ENCODE measurements around the gene ZFAND2A.

The ZFAND2A gene

DNA sequence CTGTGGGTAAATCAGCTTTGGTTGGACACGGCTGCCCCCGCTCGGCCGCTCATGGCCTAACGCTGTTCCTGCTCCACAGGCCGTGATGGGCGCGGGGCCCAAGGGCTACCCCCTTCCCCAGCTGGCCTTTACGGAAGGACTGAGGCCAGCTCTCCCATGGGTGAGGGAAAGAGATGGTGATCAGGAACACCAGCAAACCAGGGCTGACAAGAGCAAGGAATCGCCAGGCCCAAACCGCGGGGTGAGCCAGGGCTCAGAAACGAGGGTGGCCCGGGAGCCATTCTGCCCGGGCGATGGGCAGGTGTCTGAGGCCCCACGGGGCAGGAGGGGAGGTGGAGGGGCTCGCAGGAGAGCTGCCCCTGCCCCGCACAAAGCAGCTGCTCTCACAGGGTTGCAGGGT is 45.5 kb downstream of the ZFAND2A start:
- Histone ChIP-seq H3K27me3 (ENCODE audit: insufficient read depth, low read length, poor library complexity, severe bottlenecking) (no peaks in the 10 kb centered on the region), H3K4me3 (ENCODE audit: low read length, poor library complexity, severe bottlenecking) (no peak overlapping the region), H3K79me2 (ENCODE audit: insufficient read depth, low read length) (no peaks in the 10 kb centered on the region), H3K36me3 (ENCODE audit: insufficient read depth, low read length) (no peaks in the 10 kb centered on the region), H3K4me2 (ENCODE audit: low read depth, low read length, poor library complexity, severe bottlenecking) (no peak overlapping the region), H2AFZ (ENCODE audit: low read length) (no peak overlapping the region), H3F3A (ENCODE audit: low read depth) (peaks cover 3% of the 10 kb centered on the region; the same call in 1 of the 2 replicates), H4K20me1 (ENCODE audit: insufficient read depth, low read length, poor library complexity, severe bottlenecking) (no peaks in the 10 kb centered on the region), H3K4me1 (ENCODE audit: insufficient read depth, low read length, poor library complexity, severe bottlenecking) (no peaks in the 10 kb centered on the region), H3K9me2 (replicated peaks; ENCODE audit: low read depth, low read length) (no peaks in the 10 kb centered on the region), H3K9ac (ENCODE audit: low read depth, low read length, poor library complexity, severe bottlenecking) (no peak overlapping the region), H3K9me3 (ENCODE audit: insufficient read depth, low read depth, low read length) (no peaks in the 10 kb centered on the region)
- no peak for TF ChIP-seq EZH2phosphoT487 (IDR thresholded peaks at IDR 0.05; ENCODE audit: borderline replicate concordance)
- TF ChIP-seq, protein P1, sequence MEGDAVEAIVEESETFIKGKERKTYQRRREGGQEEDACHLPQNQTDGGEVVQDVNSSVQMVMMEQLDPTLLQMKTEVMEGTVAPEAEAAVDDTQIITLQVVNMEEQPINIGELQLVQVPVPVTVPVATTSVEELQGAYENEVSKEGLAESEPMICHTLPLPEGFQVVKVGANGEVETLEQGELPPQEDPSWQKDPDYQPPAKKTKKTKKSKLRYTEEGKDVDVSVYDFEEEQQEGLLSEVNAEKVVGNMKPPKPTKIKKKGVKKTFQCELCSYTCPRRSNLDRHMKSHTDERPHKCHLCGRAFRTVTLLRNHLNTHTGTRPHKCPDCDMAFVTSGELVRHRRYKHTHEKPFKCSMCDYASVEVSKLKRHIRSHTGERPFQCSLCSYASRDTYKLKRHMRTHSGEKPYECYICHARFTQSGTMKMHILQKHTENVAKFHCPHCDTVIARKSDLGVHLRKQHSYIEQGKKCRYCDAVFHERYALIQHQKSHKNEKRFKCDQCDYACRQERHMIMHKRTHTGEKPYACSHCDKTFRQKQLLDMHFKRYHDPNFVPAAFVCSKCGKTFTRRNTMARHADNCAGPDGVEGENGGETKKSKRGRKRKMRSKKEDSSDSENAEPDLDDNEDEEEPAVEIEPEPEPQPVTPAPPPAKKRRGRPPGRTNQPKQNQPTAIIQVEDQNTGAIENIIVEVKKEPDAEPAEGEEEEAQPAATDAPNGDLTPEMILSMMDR (conservative IDR thresholded peaks at IDR 0.05; ENCODE audit: low read length) = no peak

DNA sequence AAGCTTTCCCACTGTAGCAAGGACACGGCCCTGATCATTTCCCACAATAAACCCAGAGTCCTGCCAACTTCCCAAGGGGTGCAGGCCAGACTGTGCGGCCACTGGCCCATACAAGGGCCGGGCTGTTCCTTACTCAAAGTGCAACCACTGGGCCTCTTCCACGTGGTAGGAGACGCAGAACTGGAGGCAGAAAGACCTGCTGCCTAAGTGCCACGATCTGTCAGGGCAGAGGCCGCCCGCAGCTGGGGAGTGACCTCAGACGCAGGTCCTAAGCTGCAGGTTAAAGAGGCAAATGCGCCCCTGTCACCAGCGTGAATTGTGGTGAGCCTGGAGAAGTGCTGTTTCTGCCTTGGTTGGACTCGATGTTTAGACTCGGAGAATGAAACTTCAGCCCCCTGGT is 45.9 kb downstream of the ZFAND2A start:
- H3K9me2 ChIP-seq (replicated peaks; ENCODE audit: low read depth, low read length) = no peaks in the 10 kb centered on the region
- H3K79me2 ChIP-seq (ENCODE audit: insufficient read depth, low read length) = no peaks in the 10 kb centered on the region
- H3K36me3 ChIP-seq (ENCODE audit: insufficient read depth, low read length) = no peaks in the 10 kb centered on the region
- H3F3A ChIP-seq (ENCODE audit: low read depth) = peaks cover 3% of the 10 kb centered on the region; the same call in 1 of the 2 replicates
- no peak overlapping the region for H3K9ac ChIP-seq (ENCODE audit: low read depth, low read length, poor library complexity, severe bottlenecking)
- no peak overlapping the region for H3K4me2 ChIP-seq (ENCODE audit: low read depth, low read length, poor library complexity, severe bottlenecking)
- no peak overlapping the region for H2AFZ ChIP-seq (ENCODE audit: low read length)
- TF ChIP-seq, protein P1 (conservative IDR thresholded peaks at IDR 0.05; ENCODE audit: low read length) = no peak
- no peak for TF ChIP-seq EZH2phosphoT487 (IDR thresholded peaks at IDR 0.05; ENCODE audit: borderline replicate concordance)
- H3K27me3 ChIP-seq (ENCODE audit: insufficient read depth, low read length, poor library complexity, severe bottlenecking) = no peaks in the 10 kb centered on the region
- no peaks in the 10 kb centered on the region for H3K4me1 ChIP-seq (ENCODE audit: insufficient read depth, low read length, poor library complexity, severe bottlenecking)
- no peaks in the 10 kb centered on the region for H4K20me1 ChIP-seq (ENCODE audit: insufficient read depth, low read length, poor library complexity, severe bottlenecking)
- no peaks in the 10 kb centered on the region for H3K9me3 ChIP-seq (ENCODE audit: insufficient read depth, low read depth, low read length)
- H3K4me3 ChIP-seq (ENCODE audit: low read length, poor library complexity, severe bottlenecking) = no peak overlapping the region

DNA sequence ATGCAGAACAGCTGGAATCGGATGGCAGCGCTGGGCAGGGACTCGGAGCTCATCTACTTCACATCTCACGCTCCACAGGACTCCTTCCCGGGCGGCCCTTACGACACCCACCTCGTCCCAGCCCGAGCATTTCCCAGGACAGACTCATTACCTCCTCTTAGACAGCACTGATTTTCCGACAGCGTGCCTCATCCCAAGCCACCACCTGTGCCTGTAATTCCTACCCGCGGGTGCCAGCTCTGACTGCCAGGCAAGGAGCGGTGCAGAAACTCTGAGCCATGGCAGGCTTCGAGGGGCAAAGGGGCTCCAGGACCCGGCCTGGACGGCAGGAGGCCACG is 46.5 kb downstream of the ZFAND2A start:
- H3K9me2 ChIP-seq (replicated peaks; ENCODE audit: low read depth, low read length) = no peaks in the 10 kb centered on the region
- no peaks in the 10 kb centered on the region for H4K20me1 ChIP-seq (ENCODE audit: insufficient read depth, low read length, poor library complexity, severe bottlenecking)
- no peak overlapping the region for H2AFZ ChIP-seq (ENCODE audit: low read length)
- H3K4me2 ChIP-seq (ENCODE audit: low read depth, low read length, poor library complexity, severe bottlenecking) = no peak overlapping the region
- H3K4me1 ChIP-seq (ENCODE audit: insufficient read depth, low read length, poor library complexity, severe bottlenecking) = no peaks in the 10 kb centered on the region
- H3K27me3 ChIP-seq (ENCODE audit: insufficient read depth, low read length, poor library complexity, severe bottlenecking) = no peaks in the 10 kb centered on the region
- TF ChIP-seq, protein P1 (conservative IDR thresholded peaks at IDR 0.05; ENCODE audit: low read length) = no peak
- TF ChIP-seq EZH2phosphoT487 (IDR thresholded peaks at IDR 0.05; ENCODE audit: borderline replicate concordance) = no peak
- H3K36me3 ChIP-seq (ENCODE audit: insufficient read depth, low read length) = no peaks in the 10 kb centered on the region
- no peaks in the 10 kb centered on the region for H3K9me3 ChIP-seq (ENCODE audit: insufficient read depth, low read depth, low read length)
- peaks cover 3% of the 10 kb centered on the region; the same call in 1 of the 2 replicates for H3F3A ChIP-seq (ENCODE audit: low read depth)
- H3K79me2 ChIP-seq (ENCODE audit: insufficient read depth, low read length) = no peaks in the 10 kb centered on the region
- no peak overlapping the region for H3K4me3 ChIP-seq (ENCODE audit: low read length, poor library complexity, severe bottlenecking)
- no peak overlapping the region for H3K9ac ChIP-seq (ENCODE audit: low read depth, low read length, poor library complexity, severe bottlenecking)

All from Loucy (cell line).